ENCODE measurements around the gene TRAPPC2B.

GRCh38 chr19:57362419-57362818 is 932 bp upstream of the TRAPPC2B start:
- TF ChIP-seq CTCF (conservative IDR thresholded peaks at IDR 0.05; ENCODE audit: low read length) = no peak
- no peak for TF ChIP-seq EZH2phosphoT487 (IDR thresholded peaks at IDR 0.05; ENCODE audit: borderline replicate concordance, low read depth, low read length)
